Panc1 (cell line): ENCODE measurements around the gene SEZ6L.

Experiments
- POLR2AphosphoS5 ChIP-seq: IDR thresholded peaks from 2 replicates; pipeline ENCODE4 v1.6.1; 2012; ENCODE audit warnings: mild to moderate bottlenecking, low read depth, low read length, moderate library complexity
- SIN3A ChIP-seq: IDR thresholded peaks from 2 replicates; pipeline ENCODE4 v1.6.1; 2012; ENCODE audit warnings: low read depth, mild to moderate bottlenecking, low read length, moderate library complexity, borderline replicate concordance; ENCODE audit not compliant: insufficient read depth
- TF ChIP-seq, protein P1 (sequence below), 2 experiments: IDR thresholded peaks; 2 replicates each; pipeline ENCODE4 v1.6.1; 2011 to 2012; ENCODE audit warnings: low read depth in 2 of 2, control low read depth in 1 of 2, low read length in 1 of 2, mild to moderate bottlenecking in 1 of 2, moderate library complexity in 1 of 2; ENCODE audit not compliant: insufficient read depth in 1 of 2
- TF ChIP-seq, protein P2 (sequence below): fragments of 450-650 bp; IDR thresholded peaks from 2 replicates; pipeline ENCODE4 v1.5.1; 2017; ENCODE audit warnings: mild to moderate bottlenecking

DNA sequence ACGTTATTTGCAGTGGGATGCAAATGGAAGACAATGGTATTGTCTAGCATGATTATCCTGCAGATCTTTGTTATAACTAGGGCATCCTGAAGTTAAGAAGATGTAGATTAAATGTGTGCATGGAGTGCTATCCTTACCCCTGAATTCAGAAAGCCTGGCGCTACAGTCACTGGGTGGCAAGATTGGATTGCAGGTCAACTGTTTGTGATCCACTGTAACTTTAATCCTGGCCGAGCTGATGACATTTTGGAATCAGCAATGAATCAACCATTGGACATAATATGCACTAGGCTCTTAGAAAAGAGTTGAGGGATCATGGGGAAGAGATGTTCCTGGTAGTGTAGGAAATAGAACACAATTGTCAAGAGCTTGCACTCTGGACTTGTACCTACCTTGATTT lies 25.1 kb downstream of the SEZ6L start:
- TF ChIP-seq, protein P1, sequence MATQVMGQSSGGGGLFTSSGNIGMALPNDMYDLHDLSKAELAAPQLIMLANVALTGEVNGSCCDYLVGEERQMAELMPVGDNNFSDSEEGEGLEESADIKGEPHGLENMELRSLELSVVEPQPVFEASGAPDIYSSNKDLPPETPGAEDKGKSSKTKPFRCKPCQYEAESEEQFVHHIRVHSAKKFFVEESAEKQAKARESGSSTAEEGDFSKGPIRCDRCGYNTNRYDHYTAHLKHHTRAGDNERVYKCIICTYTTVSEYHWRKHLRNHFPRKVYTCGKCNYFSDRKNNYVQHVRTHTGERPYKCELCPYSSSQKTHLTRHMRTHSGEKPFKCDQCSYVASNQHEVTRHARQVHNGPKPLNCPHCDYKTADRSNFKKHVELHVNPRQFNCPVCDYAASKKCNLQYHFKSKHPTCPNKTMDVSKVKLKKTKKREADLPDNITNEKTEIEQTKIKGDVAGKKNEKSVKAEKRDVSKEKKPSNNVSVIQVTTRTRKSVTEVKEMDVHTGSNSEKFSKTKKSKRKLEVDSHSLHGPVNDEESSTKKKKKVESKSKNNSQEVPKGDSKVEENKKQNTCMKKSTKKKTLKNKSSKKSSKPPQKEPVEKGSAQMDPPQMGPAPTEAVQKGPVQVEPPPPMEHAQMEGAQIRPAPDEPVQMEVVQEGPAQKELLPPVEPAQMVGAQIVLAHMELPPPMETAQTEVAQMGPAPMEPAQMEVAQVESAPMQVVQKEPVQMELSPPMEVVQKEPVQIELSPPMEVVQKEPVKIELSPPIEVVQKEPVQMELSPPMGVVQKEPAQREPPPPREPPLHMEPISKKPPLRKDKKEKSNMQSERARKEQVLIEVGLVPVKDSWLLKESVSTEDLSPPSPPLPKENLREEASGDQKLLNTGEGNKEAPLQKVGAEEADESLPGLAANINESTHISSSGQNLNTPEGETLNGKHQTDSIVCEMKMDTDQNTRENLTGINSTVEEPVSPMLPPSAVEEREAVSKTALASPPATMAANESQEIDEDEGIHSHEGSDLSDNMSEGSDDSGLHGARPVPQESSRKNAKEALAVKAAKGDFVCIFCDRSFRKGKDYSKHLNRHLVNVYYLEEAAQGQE (IDR thresholded peaks at IDR 0.05; ENCODE audit: insufficient read depth in 1 of 2, low read depth in 2 of 2, low read length in 1 of 2), result no peak
- TF ChIP-seq, protein P2, sequence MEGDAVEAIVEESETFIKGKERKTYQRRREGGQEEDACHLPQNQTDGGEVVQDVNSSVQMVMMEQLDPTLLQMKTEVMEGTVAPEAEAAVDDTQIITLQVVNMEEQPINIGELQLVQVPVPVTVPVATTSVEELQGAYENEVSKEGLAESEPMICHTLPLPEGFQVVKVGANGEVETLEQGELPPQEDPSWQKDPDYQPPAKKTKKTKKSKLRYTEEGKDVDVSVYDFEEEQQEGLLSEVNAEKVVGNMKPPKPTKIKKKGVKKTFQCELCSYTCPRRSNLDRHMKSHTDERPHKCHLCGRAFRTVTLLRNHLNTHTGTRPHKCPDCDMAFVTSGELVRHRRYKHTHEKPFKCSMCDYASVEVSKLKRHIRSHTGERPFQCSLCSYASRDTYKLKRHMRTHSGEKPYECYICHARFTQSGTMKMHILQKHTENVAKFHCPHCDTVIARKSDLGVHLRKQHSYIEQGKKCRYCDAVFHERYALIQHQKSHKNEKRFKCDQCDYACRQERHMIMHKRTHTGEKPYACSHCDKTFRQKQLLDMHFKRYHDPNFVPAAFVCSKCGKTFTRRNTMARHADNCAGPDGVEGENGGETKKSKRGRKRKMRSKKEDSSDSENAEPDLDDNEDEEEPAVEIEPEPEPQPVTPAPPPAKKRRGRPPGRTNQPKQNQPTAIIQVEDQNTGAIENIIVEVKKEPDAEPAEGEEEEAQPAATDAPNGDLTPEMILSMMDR, result no peak
- TF ChIP-seq POLR2AphosphoS5, result no peak
- no peak for TF ChIP-seq SIN3A
